Esophagus squamous epithelium (tissue), 4 donors: ENCODE measurements around the gene C3orf18.

Source experiments
- CTCF ChIP-seq, 6 experiments: fragments of 450-650 bp in 4 of 6; fragments of 200-600 bp in 2 of 6; sonication (generic) in 2 of 6; IDR thresholded peaks; one replicate each; pipeline ENCODE4 v1.5.1; 2016 to 2019; ENCODE audit warnings: antibody characterized with exemption in 6 of 6, mild to moderate bottlenecking in 4 of 6, moderate library complexity in 4 of 6
- POLR2A ChIP-seq, 4 donors: fragments of 450-650 bp; IDR thresholded peaks; one replicate each; pipeline ENCODE4 v1.6.1; 2017; ENCODE audit warnings: antibody characterized with exemption in 4 of 4, mild to moderate bottlenecking in 4 of 4, moderate library complexity in 3 of 4

GRCh38 chr3:50557915-50558314 is 9.6 kb downstream of the C3orf18 start:
- TF ChIP-seq CTCF (IDR thresholded peaks at IDR 0.05) (no peak), POLR2A (IDR thresholded peaks at IDR 0.05) (no peak)
